HUES6 (cell line): Measurements from ENCODE around the gene ALKAL2.

ENCODE experiments used
- H3K27ac ChIP-seq: 2 replicates; pipeline ENCODE4 v1.7.0; 2013; ENCODE audit warnings: low read depth, mild to moderate bottlenecking, low read length, inconsistent platforms
- H3K27me3 ChIP-seq: 2 replicates; pipeline ENCODE4 v1.6.1; 2013; ENCODE audit warnings: low read length; ENCODE audit not compliant: control insufficient read depth, insufficient read depth
- H3K36me3 ChIP-seq: 2 replicates; pipeline ENCODE4 v1.6.1; 2013; ENCODE audit warnings: low read length; ENCODE audit not compliant: control insufficient read depth, insufficient read depth
- H3K4me1 ChIP-seq: 2 replicates; pipeline ENCODE4 v1.6.1; 2013; ENCODE audit warnings: low read length; ENCODE audit not compliant: control insufficient read depth, insufficient read depth
- H3K4me3 ChIP-seq: 2 replicates; pipeline ENCODE4 v1.5.1; 2013; ENCODE audit warnings: low read depth, low read length
- H3K9ac ChIP-seq: one replicate; pipeline ENCODE4 v1.6.1; 2013; ENCODE audit warnings: mild to moderate bottlenecking, low read length
- H3K9me3 ChIP-seq: 2 replicates; pipeline ENCODE4 v1.6.1; 2013; ENCODE audit warnings: low read depth, low read length; ENCODE audit not compliant: control insufficient read depth, insufficient read depth

The ALKAL2 gene

DNA sequence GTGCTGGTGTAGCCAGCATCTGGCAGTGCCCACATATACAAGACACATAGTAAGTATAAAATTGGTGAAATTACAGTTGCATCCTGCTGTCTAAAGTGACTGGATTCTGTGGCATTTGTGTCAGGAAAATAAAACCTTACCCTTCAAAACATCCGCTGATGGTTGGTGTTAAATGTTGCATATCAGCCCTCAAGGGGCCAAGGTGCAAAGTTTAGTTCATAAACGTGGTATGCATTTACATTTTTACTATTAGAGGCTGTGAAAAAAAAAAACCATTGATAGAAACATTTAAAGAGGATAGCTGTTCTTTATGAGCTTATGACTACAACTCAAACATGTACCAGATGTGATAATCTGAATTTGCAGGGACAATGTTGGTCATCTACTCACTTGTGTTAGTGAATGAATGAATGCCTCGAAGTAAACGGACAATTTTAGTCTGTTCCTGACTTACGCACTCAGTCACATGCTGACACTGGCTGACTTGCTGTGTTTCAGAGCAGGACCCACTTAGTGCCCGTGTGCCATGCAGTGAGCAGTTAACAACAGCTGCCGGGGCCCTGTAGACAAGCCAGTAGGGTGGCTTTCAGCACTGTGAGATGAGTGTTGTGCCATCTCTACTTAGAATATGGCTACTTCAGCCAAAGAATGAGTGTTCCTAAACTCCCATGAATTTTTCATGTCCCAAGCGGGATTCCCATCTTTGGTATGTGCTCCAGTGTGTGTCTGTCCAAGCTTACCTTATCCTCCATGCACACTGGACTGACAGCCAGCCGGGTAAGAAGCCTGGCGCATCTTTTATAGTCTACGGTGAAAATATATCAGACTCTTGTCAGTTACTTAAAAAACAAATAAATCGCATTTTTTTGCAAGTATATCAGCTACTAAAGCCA lies 5.3 kb downstream of the ALKAL2 start:
- no peak overlapping the region for H3K4me3 ChIP-seq
- H3K27ac ChIP-seq: no peak overlapping the region
- no peaks in the 10 kb centered on the region for H3K9me3 ChIP-seq
- H3K9ac ChIP-seq: no peak overlapping the region
- H3K36me3 ChIP-seq: peaks cover 47% of the 10 kb centered on the region
- peaks cover 27% of the 10 kb centered on the region for H3K27me3 ChIP-seq
- H3K4me1 ChIP-seq: peaks cover 42% of the 10 kb centered on the region

- no peak overlapping the region for H3K4me3 ChIP-seq
- peaks cover 60% of the 10 kb centered on the region for H3K36me3 ChIP-seq
- H3K4me1 ChIP-seq: peaks cover 33% of the 10 kb centered on the region
- H3K27me3 ChIP-seq: peaks cover 15% of the 10 kb centered on the region
- H3K27ac ChIP-seq: no peak overlapping the region
- no peak overlapping the region for H3K9ac ChIP-seq
- H3K9me3 ChIP-seq: no peaks in the 10 kb centered on the region
Measured at GRCh38 chr2:281381-281780, 6.5 kb downstream of the ALKAL2 start.

DNA sequence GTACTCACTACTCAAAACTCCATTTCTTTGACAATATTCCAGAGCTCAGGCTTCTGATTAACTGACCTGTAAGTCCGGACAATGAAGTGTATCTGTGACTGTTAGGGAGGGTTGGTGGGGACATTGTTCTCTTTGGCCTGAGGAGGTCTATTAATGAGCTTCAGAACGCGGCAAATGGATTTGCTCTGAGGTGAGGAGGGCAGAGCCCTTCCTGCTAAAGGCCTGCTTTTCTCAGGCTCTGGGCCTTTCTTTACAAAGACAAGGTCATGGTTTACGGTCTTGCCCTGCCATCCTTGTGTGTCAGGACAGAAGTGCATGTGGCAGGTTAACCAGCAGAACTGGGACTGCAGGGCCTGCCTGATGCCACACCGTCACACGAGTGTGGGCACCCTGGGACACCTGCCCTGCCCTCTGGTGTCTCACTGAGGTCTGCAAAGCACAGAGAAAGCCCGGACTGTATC lies 7.2 kb downstream of the ALKAL2 start:
- Histone ChIP-seq H3K4me1 (peaks cover 26% of the 10 kb centered on the region), H3K9me3 (no peaks in the 10 kb centered on the region), H3K36me3 (peaks cover 65% of the 10 kb centered on the region), H3K27ac (no peak overlapping the region), H3K27me3 (peaks cover 8% of the 10 kb centered on the region), H3K4me3 (no peak overlapping the region), H3K9ac (no peak overlapping the region)

- Histone ChIP-seq H3K27ac (no peak overlapping the region), H3K36me3 (peaks cover 71% of the 10 kb centered on the region), H3K9me3 (no peaks in the 10 kb centered on the region), H3K4me1 (peaks cover 21% of the 10 kb centered on the region), H3K27me3 (peaks cover 2% of the 10 kb centered on the region; the same call in 1 of the 2 replicates), H3K4me3 (no peak overlapping the region), H3K9ac (no peak overlapping the region)
Measured at GRCh38 chr2:279956-280649, 7.8 kb downstream of the ALKAL2 start.

DNA sequence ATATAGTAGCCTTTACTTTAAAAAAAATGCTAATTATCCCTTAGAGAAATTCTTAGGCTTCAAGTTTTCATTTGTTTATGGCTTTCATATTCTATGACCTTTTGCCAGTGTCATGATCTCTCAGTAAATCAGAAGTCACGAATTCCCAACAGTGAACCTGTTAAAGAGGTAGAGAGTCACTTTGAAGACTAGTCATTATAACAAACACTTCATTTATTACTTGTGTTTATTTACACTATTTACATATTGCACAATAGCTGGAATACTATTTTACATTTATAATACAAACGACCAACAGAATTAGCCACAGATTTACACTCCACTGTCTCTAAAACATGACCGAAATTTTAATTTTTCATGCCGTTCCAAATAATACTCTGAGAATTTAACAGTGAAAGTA lies 8.5 kb downstream of the ALKAL2 start:
- Histone ChIP-seq H3K27me3 (no peaks in the 10 kb centered on the region), H3K4me1 (peaks cover 13% of the 10 kb centered on the region), H3K36me3 (peaks cover 71% of the 10 kb centered on the region), H3K9ac (no peak overlapping the region), H3K27ac (no peak overlapping the region), H3K4me3 (no peak overlapping the region), H3K9me3 (no peaks in the 10 kb centered on the region)

DNA sequence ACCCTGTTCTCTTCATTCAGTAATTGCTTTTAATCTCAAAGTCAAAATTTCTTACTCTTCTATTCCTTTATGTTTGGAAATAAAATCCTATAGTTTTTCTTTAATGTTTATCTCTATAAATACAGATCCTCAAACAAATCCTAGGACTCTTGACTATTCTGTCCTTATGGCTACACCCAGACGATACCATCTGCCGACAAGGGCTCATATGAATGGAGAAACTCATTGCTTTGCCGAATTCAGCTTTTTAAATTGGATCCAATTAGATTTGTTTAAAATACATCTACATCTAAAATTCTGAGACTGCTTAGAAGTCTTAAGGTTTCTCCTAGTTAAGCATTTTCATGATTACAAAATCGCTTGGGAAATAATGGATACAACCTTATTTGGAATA lies 9.0 kb downstream of the ALKAL2 start:
- H3K9ac ChIP-seq: no peak overlapping the region
- H3K4me1 ChIP-seq: peaks cover 9% of the 10 kb centered on the region
- peaks cover 73% of the 10 kb centered on the region for H3K36me3 ChIP-seq
- H3K27me3 ChIP-seq: no peaks in the 10 kb centered on the region
- H3K27ac ChIP-seq: no peak overlapping the region
- no peak overlapping the region for H3K4me3 ChIP-seq
- no peaks in the 10 kb centered on the region for H3K9me3 ChIP-seq

GRCh38 chr2:278312-278926 lies 9.5 kb downstream of the ALKAL2 start:
- Histone ChIP-seq H3K36me3 (peaks cover 74% of the 10 kb centered on the region), H3K27me3 (no peaks in the 10 kb centered on the region), H3K9me3 (no peaks in the 10 kb centered on the region), H3K27ac (no peak overlapping the region), H3K4me3 (no peak overlapping the region), H3K4me1 (peaks cover 4% of the 10 kb centered on the region; the same call in 1 of the 2 replicates), H3K9ac (no peak overlapping the region)

DNA sequence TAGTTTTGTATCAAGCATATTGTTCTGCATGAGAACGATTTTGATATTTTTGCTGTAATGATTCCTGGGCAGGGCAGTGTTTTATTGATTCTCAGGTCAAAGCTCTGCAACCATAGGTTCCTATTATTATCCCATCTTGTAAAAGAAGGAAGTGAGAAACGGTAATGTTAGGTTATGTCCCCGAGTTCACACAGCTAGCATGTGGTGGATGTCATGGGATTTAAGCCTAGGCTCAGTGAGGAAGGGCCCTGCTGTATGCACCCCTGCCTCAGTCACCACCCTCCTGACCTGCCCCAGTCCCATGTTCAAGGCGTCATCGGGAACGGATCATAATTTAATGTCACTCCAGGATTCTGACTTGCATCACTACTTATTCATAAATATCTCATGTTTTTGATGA lies 12.4 kb downstream of the ALKAL2 start:
- Histone ChIP-seq H3K4me1 (no peaks in the 10 kb centered on the region), H3K9me3 (no peaks in the 10 kb centered on the region), H3K27me3 (no peaks in the 10 kb centered on the region), H3K4me3 (no peak overlapping the region), H3K36me3 (peaks cover 74% of the 10 kb centered on the region), H3K9ac (no peak overlapping the region), H3K27ac (no peak overlapping the region)

- H3K9me3 ChIP-seq: no peaks in the 10 kb centered on the region
- no peak overlapping the region for H3K4me3 ChIP-seq
- peaks cover 67% of the 10 kb centered on the region for H3K36me3 ChIP-seq
- no peak overlapping the region for H3K9ac ChIP-seq
- H3K4me1 ChIP-seq: no peaks in the 10 kb centered on the region
- no peaks in the 10 kb centered on the region for H3K27me3 ChIP-seq
- no peak overlapping the region for H3K27ac ChIP-seq
Measured at GRCh38 chr2:274503-274902, 13.4 kb downstream of the ALKAL2 start.

- no peaks in the 10 kb centered on the region for H3K9me3 ChIP-seq
- no peaks in the 10 kb centered on the region for H3K27me3 ChIP-seq
- H3K9ac ChIP-seq: no peak overlapping the region
- no peak overlapping the region for H3K4me3 ChIP-seq
- no peak overlapping the region for H3K27ac ChIP-seq
- H3K36me3 ChIP-seq: peaks cover 56% of the 10 kb centered on the region
- H3K4me1 ChIP-seq: no peaks in the 10 kb centered on the region
Measured at GRCh38 chr2:273333-273732, 14.6 kb downstream of the ALKAL2 start.

DNA sequence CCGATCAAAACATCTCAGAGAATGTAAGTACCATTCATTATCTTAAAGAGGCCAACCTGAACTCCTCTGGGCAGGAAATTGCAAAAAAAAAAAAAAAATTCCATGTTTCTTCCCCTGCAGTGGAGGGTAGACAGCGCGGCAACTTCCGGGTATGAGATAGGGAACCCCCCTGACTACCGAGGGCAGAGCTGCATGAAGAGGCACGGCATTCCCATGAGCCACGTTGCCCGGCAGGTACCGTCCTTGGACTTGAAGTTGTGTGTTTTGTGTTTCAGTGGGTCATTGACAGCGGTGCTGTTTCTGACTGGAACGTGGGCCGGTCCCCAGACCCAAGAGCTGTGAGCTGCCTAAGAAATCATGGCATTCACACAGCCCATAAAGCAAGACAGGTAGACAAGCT lies 16.0 kb downstream of the ALKAL2 start:
- Histone ChIP-seq H3K4me1 (no peaks in the 10 kb centered on the region), H3K36me3 (peaks cover 41% of the 10 kb centered on the region), H3K27me3 (no peaks in the 10 kb centered on the region), H3K27ac (no peak overlapping the region), H3K4me3 (no peak overlapping the region), H3K9me3 (no peaks in the 10 kb centered on the region), H3K9ac (no peak overlapping the region)
